ENCODE measurements around the gene BPNT1. TPM values are rescaled to one million over a fixed set of nuclear protein-coding genes. Genes with fewer than 3 reads are reported as not detected.
A peak's percentile ranks its signal among the peaks of the same experiment; 100 is the strongest.

The BPNT1 gene
- total RNA-seq, 4 donors from 2014 or later = 5.2 to 27.5 (median 9.2) TPM

DNA sequence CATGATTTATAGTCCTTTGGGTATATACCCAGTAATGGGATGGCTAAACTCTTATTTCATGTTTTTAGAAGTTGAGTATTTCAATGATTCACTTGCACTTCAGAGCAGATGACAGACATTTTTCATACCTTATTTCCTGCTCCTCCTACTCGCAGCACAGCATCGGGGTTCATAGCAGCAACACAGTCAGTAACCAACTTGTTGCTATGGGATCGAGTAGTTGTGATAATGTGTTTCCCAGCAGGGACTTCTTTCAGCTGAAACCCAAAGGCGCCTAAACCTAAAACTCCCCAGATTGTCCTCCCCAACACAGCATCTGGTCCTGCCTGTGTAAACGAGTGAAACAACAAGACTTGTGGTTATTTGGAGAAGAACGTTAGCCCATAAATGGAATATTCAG, 27.0 kb downstream of the BPNT1 start:
- H3K27me3 ChIP-seq = no peaks in the 10 kb centered on the region
- H3K9me3 ChIP-seq = no peaks in the 10 kb centered on the region
- no peak for ATAC-seq
- no peak overlapping the region for H3K4me3 ChIP-seq
- TF ChIP-seq POLR2A (IDR thresholded peaks at IDR 0.05) = no peak
- TF ChIP-seq, protein P1, sequence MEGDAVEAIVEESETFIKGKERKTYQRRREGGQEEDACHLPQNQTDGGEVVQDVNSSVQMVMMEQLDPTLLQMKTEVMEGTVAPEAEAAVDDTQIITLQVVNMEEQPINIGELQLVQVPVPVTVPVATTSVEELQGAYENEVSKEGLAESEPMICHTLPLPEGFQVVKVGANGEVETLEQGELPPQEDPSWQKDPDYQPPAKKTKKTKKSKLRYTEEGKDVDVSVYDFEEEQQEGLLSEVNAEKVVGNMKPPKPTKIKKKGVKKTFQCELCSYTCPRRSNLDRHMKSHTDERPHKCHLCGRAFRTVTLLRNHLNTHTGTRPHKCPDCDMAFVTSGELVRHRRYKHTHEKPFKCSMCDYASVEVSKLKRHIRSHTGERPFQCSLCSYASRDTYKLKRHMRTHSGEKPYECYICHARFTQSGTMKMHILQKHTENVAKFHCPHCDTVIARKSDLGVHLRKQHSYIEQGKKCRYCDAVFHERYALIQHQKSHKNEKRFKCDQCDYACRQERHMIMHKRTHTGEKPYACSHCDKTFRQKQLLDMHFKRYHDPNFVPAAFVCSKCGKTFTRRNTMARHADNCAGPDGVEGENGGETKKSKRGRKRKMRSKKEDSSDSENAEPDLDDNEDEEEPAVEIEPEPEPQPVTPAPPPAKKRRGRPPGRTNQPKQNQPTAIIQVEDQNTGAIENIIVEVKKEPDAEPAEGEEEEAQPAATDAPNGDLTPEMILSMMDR (IDR thresholded peaks at IDR 0.05 in 4 of 5, conservative IDR thresholded peaks at IDR 0.05 in 1 of 5) = no peak
- H3K4me1 ChIP-seq = no peaks in the 10 kb centered on the region
- H3K36me3 ChIP-seq = peaks cover 0 to 46% of the 10 kb centered on the region in 2 donors
- in situ Hi-C loops (cut with MboI; ENCODE audit: low sequenced_read_pairs in 4 of 4) (no loop called here), intact Hi-C loops (cut with DNase I; ENCODE audit: low total_unique reads) (no loop called here)
- no peak for DNase-seq
- H3K27ac ChIP-seq = no peak overlapping the region

DNA sequence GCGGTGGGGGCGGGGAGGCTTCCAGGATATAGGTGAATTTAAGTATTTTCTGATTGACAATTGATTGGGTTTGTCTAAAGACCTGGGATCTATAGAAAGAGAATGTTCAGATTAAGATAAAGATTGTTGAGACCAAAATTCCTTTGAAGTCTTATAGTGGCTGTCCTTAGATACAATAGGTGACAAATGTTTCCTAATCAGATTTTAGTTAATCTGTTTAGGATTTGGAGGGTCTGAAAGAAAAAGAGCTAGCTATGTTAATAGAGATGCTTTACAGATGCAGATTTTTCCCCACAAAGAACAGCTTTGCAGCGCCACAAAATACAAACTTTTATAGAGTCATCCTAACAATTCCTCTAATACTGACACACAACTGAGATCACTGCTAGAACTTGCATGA, 28.7 kb downstream of the BPNT1 start:
- no peaks in the 10 kb centered on the region for H3K9me3 ChIP-seq
- no peaks in the 10 kb centered on the region for H3K27me3 ChIP-seq
- no peak overlapping the region for H3K4me3 ChIP-seq
- intact Hi-C loops (cut with DNase I; ENCODE audit: low total_unique reads) (no loop called here), in situ Hi-C loops (cut with MboI; ENCODE audit: low sequenced_read_pairs in 4 of 4) (no loop called here)
- H3K36me3 ChIP-seq = peaks cover 0 to 31% of the 10 kb centered on the region in 2 donors
- ATAC-seq = no peak
- no peaks in the 10 kb centered on the region for H3K4me1 ChIP-seq
- no peak overlapping the region for H3K27ac ChIP-seq
- no peak for DNase-seq
- TF ChIP-seq, protein P1 (IDR thresholded peaks at IDR 0.05 in 4 of 5, conservative IDR thresholded peaks at IDR 0.05 in 1 of 5) = no peak
- no peak for TF ChIP-seq POLR2A (IDR thresholded peaks at IDR 0.05)

DNA sequence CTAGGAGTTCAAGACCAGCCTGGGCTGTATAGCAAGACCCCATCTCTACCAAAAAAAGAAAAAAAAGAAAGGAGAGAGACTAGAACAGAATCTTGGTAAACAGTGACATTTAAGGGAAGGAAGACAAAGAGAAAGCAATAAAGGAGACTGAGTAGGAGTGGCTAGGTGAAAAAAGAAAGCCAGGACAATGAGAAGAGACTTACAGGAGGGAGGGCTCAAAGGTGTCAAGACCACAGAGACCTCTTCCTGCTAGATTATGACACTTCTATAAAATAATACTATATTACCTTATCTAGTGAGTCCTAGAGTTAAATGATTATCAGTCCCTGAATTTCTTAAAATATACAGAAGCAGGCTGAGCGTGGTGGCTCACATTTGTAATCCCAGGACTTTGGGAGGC, 33.2 kb downstream of the BPNT1 start:
- in situ Hi-C loops (cut with MboI; ENCODE audit: low sequenced_read_pairs in 4 of 4) = no loop called here
- H3K36me3 ChIP-seq = peaks cover 0 to 8% of the 10 kb centered on the region in 2 donors
- ATAC-seq = no peak

DNA sequence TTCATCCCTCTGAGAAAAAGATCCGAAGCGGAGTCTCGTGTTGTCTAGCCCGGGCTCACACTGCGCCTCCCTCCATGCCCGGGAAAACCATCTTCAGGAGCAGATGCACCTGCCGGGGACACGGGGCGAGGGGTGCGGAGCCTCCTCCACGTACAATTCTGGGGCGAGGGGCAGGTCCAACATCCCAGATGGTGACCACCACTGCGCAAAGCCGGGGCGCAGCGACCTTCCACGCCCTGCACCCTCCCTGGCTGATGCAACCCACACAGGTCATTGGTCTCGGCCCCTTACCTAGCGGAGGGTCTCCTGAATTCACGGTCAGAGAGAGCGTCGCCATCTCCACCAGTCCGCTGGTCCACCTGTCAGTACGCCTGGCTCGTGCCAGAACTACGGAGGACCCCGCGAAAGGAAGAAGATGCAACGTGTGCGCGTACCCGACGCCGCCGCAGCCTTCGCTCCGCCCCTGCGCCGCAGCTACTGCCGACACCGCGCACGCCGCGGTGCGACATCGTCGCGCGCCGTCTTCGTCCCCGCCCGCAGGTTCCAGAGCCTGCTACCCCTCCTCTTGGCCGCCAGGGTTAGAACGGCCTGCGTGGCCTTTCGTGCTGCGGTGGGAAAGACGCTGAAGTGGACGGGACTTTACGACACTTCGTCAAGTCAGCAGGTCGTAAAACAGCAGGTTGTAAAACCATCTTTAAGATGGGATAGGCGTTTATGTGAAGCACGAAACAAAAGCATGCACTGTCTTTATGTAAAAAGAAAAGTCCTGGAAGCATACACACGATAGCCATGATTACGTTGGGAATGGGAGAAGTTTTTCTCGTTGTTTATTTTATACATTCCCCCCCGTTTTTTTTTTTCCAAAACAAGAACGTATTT, 43.3 kb downstream of the BPNT1 start, which contains the start of gene EPRS1:
Gene EPRS1 (minus strand): TSS at position 454 of the 879 bp plus-strand sequence. CDS start 117 bp downstream, at position 337.
- H3K4me3 ChIP-seq = peak within 1 kb of the TSS; percentile 72 to 93 (median 86)
- DNase-seq = peak; percentile 90 to 95
- intact Hi-C loops (cut with DNase I; ENCODE audit: low total_unique reads) (loop anchor here (1.0 kb wide), 2 partner anchors 43 to 48 kb away; partner anchors contain the start of genes BPNT1 and IARS2), in situ Hi-C loops (cut with MboI; ENCODE audit: low sequenced_read_pairs in 4 of 4) (no loop called here)
- TF ChIP-seq, protein P1 (IDR thresholded peaks at IDR 0.05 in 4 of 5, conservative IDR thresholded peaks at IDR 0.05 in 1 of 5) = peak; percentile 70 to 91 (median 85)
- peak; percentile 70 to 71 for TF ChIP-seq POLR2A (IDR thresholded peaks at IDR 0.05)
- H3K4me1 ChIP-seq = peaks cover 15 to 20% of the 10 kb centered on the region in 2 donors
- H3K27ac ChIP-seq = peak within 1 kb of the TSS; percentile 87 to 90 (median 87)
- H3K27me3 ChIP-seq = no peaks in the 10 kb centered on the region
- no peaks in the 10 kb centered on the region for H3K9me3 ChIP-seq
- H3K36me3 ChIP-seq = no peaks in the 10 kb centered on the region
- peak; percentile 97 to 98 for ATAC-seq

More for the DNA sequence above, 33.2 kb downstream of the BPNT1 start:
- TF ChIP-seq POLR2A (IDR thresholded peaks at IDR 0.05) = no peak
- TF ChIP-seq, protein P1 (IDR thresholded peaks at IDR 0.05 in 4 of 5, conservative IDR thresholded peaks at IDR 0.05 in 1 of 5) = no peak
- intact Hi-C loops (cut with DNase I; ENCODE audit: low total_unique reads) = no loop called here
- Histone ChIP-seq H3K27me3 (no peaks in the 10 kb centered on the region), H3K9me3 (no peaks in the 10 kb centered on the region), H3K4me1 (no peaks in the 10 kb centered on the region), H3K27ac (no peak overlapping the region), H3K4me3 (no peak overlapping the region)
- DNase-seq = no peak

Measured in gastrocnemius medialis (tissue), 4 donors.